Measurements from ENCODE around the gene YWHAQ. TPM values are rescaled to one million over a fixed set of nuclear protein-coding genes. Genes with fewer than 3 reads are reported as not detected.
A peak's percentile ranks its signal among the peaks of the same experiment; 100 is the strongest.

The YWHAQ gene
- 119 TPM for total RNA-seq
- long read RNA-seq, transcript YWHAQ-202 (5 exons, 2,216 nt) = minor isoform, 52 of 244 reads
- long read RNA-seq, transcript YWHAQ-201 (6 exons, 2,208 nt) = major isoform, 178 of 244 reads
- long read RNA-seq, partial matches to known transcripts = 3 of 244 reads
- long read RNA-seq, other reads (novel, unspliced or antisense) = 11 of 244 reads

DNA sequence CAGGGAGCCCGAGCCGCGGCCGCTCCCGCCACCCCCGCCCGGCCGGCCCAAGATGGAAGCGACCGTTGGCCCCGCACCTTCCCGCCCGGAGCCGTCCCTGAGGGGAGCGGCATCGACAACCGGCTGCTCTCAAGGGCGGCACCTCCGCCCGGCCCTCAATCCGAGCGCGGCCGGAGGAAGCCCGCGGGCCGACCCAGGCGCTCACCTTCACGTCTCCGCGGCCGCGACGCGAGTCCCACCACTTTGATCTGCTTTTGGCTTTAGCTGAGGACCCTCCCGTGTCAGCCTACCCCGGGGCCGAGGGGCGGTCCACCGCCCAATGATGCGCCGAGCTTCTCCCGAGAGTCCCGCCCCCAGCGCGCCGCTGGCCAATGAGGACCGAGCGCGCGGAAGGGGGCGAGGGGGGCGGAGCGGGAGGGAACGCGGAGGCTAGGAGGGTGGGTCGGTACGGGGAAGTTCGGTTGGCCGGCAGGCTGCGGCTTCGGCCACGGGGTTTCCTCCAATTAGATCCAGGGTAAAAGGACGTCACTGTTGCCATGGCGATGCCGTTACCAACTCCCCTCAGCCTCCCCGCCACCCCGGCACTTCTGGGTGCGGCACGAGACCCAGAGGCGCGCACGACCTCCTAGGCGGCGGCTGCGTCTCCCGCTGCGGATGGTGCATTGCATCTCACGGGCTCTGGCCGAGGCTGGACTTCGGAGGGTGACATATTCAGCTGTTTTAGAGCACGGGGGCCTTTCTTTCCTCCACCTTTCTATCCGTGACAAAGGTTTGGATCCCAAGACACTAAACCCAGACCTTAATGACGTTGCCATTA, at the start of gene YWHAQ:
TSS of gene YWHAQ (minus strand) at position 262 of the 817 bp plus-strand sequence. CDS start 545 bp downstream, outside the sequence.
- intact Hi-C loops (cut with micrococcal nuclease) = loop anchor here (10.0 kb wide), 1 partner anchor 134 kb away; no protein-coding TSS in a partner anchor
- DNase-seq = peak; percentile 99
- peak; percentile 95 for ATAC-seq

DNA sequence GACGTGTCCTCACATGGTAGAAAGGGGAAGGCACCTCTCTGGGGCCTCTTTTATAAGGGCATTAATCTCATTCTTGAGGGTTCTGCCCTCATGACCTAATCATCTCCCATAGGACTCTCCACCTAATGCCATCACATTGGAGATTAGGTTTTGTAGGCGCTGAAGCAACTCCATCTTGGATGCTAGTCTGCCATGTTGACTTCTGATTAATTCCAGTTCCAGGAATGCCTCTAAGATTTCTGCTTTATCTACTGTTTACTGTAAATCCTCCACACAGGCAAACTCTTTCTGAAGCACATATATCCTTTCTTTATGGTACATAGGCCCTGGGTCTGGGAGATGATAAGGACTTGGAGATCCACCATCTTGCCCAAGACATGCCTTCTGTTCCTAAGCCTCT, 49.3 kb upstream of the YWHAQ start:
- DNase-seq = no peak
- ATAC-seq = no peak
- intact Hi-C loops (cut with micrococcal nuclease) = no loop called here

DNA sequence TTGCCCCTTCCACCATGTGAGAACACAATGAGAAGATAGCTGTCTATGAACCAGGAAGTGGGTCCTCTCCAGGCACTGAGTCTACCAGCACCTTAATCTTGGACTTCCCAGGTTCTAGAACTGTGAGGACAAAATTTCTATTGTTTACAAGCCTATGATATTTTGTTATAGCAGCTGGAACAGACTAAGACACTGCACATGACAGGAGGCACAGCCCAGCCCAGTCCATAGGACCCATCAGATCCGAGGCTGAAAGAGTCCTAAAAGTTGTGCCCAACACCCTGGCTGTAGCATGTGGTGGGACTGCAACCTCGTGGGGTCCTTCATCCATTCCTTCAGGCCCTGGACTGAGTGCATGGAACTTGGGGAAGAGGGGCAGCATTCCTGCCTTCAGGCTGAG, 48.4 kb upstream of the YWHAQ start:
- ATAC-seq (no peak), DNase-seq (no peak)
- intact Hi-C loops (cut with micrococcal nuclease) = no loop called here

DNA sequence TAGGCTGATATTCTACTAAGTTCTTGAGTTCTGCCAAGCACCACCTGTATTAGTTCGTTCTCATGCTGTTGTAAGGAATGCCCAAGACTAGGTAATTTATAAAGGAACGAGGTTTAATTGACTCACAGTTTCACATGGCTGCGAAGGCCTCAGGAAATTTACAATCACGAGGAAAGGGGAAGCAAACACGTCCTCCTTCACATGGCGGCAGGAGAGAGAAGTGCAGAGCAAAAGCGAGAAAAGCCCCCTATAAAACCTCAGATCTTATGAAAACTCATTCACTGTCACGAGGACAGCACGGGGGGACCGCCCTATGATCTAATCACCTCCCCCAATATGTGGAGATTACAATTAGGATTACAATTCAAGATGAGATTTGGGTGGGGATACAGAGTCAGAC, 47.7 kb upstream of the YWHAQ start:
- ATAC-seq (no peak), DNase-seq (no peak)
- intact Hi-C loops (cut with micrococcal nuclease) = no loop called here

DNA sequence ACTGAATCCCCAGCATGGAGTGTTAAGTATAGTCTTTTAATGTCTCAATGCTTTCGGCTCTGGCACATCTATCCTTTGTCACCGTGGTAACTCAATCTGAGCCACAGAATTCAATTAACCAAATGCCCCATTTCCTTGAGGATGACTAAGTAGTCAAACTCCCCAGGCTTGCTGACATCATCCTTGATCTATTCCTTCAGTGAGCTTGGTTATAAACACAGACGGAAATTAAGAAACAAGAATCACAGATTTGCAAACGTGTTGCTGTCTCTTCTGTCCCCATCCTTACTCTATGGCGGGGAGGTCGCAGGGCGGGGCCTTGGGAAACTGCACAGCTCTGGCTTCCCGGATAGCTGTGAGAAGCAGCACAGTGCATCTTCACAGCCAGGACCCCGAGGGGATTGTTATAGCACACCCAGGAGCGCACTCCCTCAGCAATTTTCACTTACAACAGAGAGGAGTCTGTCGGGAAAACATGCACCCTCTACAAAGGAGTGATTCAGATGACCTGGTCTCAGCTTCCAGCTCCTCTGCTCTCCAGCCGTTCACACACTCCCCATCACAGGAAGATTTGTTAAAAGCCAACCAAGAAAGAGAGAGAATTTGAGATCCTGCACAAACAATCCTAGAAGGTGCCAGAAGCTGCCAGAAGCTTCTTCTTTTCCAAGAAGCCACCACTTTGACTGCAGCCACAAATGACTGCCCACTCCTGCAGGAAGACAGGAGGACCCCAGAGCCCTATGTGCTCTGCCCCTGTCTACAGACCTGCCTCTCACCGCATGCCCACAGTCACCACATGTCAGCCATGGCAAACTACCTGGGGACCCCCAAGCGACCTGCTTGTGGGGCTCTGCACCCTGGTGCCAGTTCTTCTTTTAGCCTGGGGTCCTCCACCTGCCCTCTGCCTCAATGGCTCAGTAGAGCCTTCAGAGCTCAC, 44.9 kb upstream of the YWHAQ start:
- ATAC-seq (peak; percentile 29), DNase-seq (no peak)
- intact Hi-C loops (cut with micrococcal nuclease) = no loop called here

DNA sequence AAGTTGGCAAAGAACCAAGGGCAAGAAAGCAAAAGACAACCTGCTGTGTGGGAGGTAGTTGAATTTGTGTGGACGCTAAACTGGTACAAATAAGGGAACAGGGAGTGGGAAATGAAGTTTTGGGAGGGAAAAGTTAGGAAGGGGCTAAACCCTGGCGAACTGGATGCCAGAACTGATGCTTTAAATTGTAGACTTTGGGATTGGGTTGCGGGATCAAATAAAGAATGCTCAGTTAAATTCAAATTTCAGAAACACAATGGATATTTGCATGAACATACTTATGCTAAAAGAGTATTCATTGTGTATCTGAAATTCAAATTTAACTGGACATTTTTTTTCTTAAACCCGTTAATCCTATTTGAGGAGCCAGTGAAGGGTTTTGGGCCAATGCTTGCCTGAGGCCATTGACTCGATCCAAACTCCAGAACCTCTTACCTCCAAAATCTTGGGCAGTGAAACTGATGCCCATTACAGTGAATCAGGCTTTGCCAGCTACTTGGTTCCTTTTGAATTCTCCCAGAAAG, 44.2 kb upstream of the YWHAQ start:
- DNase-seq (no peak), ATAC-seq (no peak)
- intact Hi-C loops (cut with micrococcal nuclease) = no loop called here

DNA sequence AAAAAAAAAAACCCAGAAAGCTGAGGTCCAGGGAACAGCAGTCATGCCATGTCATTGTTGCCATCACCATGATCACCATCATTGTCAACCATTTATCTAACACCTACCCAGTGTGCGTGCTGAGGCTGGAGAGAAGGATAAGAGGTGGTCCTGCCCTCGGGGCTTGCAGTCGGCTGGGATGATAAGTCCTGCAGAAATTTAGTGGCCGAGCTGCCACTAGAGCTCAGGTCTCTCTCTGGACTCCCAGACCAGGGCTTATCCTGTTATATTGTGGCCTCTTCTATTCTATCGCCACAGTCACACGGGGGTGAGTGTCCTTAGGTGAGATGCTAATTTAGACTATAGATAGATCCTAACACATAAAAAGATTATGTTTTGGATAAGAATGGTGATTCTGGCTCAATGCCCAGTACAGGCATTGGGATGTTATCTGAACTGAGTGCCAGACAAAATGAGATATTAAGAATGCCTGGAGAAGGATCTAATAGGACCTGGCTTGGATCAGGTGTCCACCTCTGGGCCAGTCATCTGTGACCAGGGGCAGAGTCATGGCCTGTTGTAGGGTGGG, 43.2 kb upstream of the YWHAQ start:
- no peak for ATAC-seq
- intact Hi-C loops (cut with micrococcal nuclease) = no loop called here
- no peak for DNase-seq

DNA sequence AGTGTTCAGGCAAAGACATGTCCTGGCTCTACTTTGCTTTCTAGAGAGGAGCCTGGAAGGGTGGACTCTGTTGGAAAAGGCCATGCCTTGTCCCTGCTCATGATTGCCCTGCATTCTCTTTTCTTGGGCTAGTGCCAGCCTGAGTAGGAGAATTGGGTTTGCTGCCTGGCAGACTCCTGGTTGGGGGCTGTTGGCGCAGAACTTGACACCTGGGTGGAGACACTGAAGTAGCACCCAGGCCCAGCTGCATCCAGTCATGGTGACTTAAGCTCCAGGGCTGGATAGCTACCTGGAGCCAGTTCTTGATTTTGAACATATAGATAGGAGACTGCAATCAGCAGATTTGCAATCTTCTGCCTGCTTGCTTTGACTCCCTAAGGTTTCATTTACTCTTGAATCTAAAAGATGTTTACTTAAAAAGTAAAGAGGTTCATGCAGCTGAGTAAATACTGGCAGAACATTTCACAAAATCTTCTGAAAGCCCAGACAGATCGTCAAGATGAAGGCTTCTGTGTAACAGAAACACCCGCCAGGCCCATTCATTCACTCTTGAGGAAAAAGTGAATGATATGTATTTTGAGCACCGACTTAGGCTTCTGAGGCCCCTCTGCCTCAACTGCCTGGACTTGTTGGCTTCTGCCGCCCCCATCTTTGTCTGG, 38.0 kb upstream of the YWHAQ start:
- DNase-seq (no peak), ATAC-seq (peak; percentile 25)
- intact Hi-C loops (cut with micrococcal nuclease) = no loop called here

DNA sequence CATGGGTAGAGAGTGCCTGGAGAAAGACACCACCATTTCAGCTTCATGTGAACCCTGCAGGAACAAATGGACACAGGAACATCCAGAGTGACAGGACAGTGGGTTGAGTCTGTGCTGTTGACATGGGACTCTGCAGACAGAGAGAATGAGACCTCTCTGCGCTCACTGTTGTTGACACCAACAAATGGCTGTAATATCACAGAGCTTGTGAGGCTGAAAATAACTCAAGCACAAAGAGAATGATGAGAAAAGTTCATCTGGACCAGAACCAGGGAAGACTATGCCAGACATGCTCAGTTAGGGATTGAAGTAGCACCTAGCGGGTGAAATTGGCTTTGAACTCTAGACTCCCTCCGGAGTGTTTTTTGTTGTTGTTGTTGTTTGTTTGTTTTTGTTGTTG, 37.0 kb upstream of the YWHAQ start:
- ATAC-seq = peak; percentile 87

DNA sequence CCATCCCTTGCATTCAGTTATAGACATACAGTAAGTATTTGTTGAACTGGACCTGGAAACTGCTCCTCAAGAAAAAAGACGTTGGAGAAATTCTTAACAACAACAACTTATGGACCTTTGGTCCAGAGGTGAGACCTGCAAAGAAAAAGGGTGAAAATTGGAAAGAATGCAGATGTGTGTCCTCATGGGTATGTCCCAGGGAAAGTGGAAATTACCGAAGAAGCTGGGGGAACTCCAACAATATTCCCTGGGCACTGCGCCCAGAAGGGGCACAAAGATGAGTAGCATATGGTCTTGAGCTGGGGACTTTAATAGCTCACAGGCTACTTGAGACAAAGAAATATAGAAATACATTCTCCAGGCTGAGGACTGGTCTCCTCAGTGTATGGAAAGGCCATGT, 35.5 kb upstream of the YWHAQ start:
- DNase-seq = no peak
- intact Hi-C loops (cut with micrococcal nuclease) = no loop called here
- ATAC-seq = no peak

More for the DNA sequence above, 37.0 kb upstream of the YWHAQ start:
- no peak for DNase-seq
- intact Hi-C loops (cut with micrococcal nuclease) = no loop called here

DNA sequence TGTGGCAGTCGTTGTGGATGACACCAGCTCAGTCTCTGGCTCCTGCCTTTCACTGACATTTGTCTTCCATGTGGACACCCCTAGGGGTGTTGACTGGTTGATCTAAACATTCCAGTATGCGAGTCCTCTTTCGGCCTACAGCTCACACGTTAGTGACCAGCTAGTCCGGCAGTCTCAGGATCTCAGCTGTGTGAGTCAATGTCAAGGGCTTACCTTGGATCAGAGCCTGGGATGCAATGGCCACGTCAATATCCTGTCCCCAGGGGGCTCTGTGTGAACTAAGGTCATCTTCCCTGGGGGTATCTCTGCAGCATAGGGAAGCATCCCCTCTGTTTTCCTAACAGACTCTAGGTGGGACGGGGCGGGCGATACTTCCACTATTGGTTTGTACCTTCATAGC, 35.1 kb upstream of the YWHAQ start:
- DNase-seq (no peak), ATAC-seq (no peak)
- intact Hi-C loops (cut with micrococcal nuclease) = no loop called here

DNA sequence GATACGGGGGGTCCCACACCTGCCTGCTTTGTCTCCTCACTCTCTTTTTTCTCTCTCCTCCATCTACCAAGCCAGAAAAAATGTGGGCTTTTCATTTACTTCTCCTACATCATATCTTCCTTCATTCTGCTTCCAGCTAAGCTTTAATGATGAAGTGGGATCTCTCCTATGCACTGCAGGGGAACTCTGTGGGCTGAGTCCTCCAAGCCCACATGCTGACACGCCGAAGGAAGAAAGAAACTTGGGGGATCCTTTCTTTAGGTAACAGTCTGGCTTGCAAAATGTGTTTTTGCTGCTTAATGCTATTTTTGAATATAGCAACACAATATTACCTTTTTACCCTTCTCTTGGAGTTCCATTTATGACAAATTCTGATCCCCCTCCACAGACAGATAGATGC, 33.6 kb upstream of the YWHAQ start:
- no peak for ATAC-seq
- intact Hi-C loops (cut with micrococcal nuclease) = no loop called here
- no peak for DNase-seq

DNA sequence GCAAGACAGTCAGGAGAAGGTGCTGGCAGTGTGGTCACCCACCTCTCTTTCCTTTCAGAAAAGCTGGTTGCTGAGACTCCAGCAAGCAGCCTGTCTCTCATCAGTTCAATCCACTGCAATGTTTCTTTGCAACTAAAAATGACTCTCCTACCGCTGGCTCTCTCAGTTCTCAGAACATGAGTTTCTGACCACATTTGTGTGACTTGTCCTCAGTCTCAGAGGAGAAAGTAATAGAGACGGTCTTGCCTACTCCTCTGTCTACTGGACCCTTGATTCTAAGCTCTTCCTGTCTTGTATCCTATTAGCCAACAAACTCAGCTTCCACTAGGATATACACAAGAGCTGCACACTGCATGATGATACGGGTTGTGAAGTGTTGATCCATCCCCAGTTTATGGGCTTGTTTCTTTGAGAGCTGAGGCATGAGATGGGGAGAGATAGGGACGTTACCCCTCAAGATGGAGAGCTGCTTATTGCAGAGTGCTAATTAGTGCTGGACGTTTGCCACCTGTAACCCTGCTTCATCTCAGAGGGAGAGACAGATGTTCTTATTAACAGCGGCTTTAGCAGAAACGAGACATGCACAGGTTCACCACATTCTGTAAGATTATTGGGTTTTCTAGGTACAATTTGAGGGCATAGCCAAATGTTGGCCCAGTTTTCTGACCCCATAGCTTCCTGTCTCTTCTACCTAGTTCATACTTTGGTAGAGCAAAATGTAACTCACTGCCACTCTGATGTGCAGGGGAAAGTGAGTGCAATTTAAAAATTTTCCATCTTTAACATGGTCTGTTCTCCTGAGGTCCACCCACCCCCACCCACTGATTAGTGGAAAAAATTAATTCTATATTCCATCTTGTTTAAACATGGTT, 32.4 kb upstream of the YWHAQ start:
- ATAC-seq = no peak

DNA sequence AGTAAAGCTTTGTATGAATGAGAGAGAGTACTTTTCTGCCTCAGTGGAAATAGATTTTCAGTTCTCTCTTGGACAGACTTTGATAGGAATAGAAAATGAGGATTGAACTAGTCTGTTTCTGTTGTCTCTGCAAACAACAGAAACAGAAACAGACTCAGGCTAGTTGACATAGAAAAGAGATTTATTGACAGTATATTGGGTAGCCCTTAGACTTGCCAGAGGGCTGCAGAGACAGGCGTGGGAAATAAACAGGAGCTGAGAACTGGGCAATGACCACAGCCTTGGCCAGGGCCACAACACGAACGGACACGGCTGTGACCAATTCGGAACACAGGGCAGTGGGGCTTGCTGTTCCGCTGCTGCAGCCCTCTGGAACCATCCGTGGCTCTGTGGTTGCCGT, 30.5 kb upstream of the YWHAQ start:
- intact Hi-C loops (cut with micrococcal nuclease) = no loop called here
- DNase-seq (no peak), ATAC-seq (no peak)

More for the DNA sequence above, 32.4 kb upstream of the YWHAQ start:
- no peak for DNase-seq
- intact Hi-C loops (cut with micrococcal nuclease) = no loop called here

DNA sequence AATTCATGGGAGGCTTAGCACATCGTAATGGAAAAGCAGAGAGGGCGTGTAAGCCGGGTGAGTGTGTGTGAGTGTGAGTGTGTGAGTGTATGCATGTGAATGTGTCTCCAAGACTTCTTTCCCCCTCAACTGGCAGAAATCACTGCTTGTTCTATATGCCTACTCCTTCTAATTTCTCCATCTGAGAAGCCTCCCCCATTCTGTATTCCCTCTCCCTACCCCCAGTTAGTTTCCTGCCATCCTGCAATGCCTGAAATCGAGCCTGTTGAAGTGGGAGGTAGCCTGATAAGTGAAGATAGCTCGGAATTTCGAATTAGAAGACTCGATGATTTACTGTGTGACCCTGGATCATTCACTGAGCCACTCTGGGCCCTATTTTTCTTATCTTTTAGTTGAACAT, 30.0 kb upstream of the YWHAQ start:
- intact Hi-C loops (cut with micrococcal nuclease) = no loop called here
- DNase-seq (no peak), ATAC-seq (no peak)

DNA sequence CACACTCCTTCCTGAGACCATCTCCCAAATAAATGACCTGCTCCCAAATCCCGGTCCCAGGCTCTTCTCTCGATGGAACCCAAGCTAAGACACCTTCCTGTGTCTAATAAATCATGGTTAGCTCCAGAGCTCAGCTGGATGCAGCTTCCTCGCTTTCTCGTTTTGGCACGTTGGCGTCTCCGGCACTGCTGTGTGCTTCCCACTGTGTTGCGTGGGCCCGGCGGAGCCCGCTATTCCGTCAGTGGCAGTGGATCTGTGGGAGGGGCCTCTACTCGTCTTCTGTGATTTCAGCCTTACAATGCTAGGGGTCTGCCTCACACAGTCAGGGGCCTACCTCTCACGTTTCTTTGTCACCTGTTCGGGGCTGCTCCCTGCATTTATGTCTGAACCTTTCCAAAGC, 29.4 kb upstream of the YWHAQ start:
- no peak for DNase-seq
- intact Hi-C loops (cut with micrococcal nuclease) = no loop called here
- no peak for ATAC-seq

DNA sequence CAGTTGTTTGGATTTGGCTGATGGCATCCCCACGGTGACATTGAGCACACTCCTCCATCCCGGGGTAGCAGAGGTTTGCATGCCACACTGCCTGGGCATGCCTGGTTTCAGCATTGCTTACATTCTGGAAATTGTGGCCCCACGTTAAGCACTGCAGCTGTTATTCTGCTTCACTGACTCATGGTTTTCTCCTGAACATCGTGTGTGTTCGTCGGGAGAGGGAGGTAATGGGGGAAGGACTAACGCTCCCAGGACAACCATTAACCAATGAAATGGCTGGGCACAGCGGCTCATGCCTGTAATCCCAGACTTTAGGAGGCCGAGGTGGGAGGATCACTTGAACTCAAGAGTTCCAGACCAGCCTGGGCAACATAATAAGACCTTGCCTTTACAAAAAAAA, 28.2 kb upstream of the YWHAQ start:
- no peak for ATAC-seq
- intact Hi-C loops (cut with micrococcal nuclease) = no loop called here
- DNase-seq = no peak

DNA sequence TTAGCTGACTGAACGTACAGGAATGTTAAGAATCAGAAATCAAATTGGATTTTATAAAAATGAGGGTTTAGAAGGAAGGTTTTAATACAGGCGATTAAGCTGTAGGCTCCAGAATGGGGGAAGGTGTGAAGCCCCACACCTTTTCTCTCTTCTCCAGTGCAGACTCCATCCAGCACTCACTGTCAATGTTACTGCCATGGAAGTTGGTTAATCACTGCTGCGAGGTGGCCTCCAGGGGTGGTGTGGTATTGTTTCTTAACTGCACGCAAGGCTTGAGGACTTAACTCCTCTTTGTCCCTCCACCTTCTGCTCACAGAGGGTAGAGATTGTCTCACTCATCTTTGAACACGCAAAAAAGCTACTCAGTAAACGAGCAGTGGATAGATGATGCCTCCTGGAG, 26.9 kb upstream of the YWHAQ start:
- no peak for ATAC-seq
- intact Hi-C loops (cut with micrococcal nuclease) = no loop called here
- no peak for DNase-seq

Data from left ventricle myocardium superior (tissue), 1 donor.